ENCODE data around the gene PLEKHG1. TPM values are rescaled to one million over a fixed set of nuclear protein-coding genes. Genes with fewer than 3 reads are reported as not detected.

The PLEKHG1 gene
- polyA plus RNA-seq, 2 of the 4 experiments (the other 2 are of a cell fraction): 0.17 to 0.93 TPM

DNA sequence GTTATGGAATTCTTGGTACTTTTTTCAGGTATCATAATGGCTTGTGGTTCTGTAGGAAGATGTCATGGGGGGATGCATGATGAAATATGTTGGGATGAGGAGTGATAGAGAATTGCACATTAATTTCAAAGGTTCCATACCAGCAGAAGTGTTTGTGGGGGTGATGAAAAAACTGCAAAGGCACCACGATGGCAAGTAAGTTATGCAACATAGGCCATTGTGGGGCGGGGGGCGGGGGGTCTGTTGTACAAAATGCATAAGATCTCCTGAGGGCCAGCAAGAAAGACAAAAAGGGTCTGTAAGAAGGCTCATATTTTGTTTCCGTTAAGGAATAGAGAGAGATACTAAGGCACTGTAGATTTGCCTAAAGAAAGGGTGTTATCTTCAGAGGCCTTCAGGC lies 26.2 kb downstream of the PLEKHG1 start (continued):
- no peak for TF ChIP-seq FOXS1 (CRISPR knock-in tag; IDR thresholded peaks at IDR 0.05)
- TF ChIP-seq ZSCAN20 (CRISPR knock-in tag; IDR thresholded peaks at IDR 0.05): no peak
- no peak for TF ChIP-seq FOSL2 (IDR thresholded peaks at IDR 0.05)
- TF ChIP-seq FOSL2 (CRISPR knock-in tag; IDR thresholded peaks at IDR 0.05): no peak
- no peak for TF ChIP-seq ZFP36 (IDR thresholded peaks at IDR 0.05; ENCODE audit: borderline replicate concordance, partially characterized antibody)
- TF ChIP-seq, protein P1, sequence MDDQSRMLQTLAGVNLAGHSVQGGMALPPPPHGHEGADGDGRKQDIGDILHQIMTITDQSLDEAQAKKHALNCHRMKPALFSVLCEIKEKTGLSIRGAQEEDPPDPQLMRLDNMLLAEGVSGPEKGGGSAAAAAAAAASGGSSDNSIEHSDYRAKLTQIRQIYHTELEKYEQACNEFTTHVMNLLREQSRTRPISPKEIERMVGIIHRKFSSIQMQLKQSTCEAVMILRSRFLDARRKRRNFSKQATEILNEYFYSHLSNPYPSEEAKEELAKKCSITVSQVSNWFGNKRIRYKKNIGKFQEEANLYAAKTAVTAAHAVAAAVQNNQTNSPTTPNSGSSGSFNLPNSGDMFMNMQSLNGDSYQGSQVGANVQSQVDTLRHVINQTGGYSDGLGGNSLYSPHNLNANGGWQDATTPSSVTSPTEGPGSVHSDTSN (IDR thresholded peaks at IDR 0.05): no peak
- no peak for TF ChIP-seq ZNF302 (CRISPR knock-in tag; IDR thresholded peaks at IDR 0.05)

DNA sequence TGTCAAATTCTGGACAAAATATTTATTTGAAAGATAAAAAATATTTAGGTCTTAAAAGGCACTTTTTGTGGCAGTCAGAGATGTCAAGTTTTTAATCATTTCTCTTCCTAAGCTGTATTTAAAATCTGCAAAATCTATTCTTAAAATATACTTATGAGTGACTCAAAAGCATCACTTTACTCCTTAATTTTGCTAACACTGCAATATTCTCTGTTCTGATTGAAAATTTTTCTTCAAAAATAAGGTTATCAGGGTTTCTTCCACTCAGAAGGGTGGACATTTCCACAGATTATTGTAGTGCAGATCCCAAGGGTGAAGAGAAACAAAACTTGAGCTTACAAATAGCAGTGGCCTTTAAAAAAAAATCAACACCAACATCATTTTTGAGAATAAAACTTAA lies 27.5 kb downstream of the PLEKHG1 start:
- H3K4me3 ChIP-seq: no peak overlapping the region
- no peak for ATAC-seq
- no peaks in the 10 kb centered on the region for H3K4me1 ChIP-seq
- DNase-seq (ENCODE audit: low read depth in 1 of 2, low spot score in 1 of 2): no peak
- H3K4me2 ChIP-seq: no peak overlapping the region
- no peaks in the 10 kb centered on the region for H3K9me3 ChIP-seq
- H3K27ac ChIP-seq: no peak overlapping the region
- TF ChIP-seq MAFK (IDR thresholded peaks at IDR 0.05; ENCODE audit: partially characterized antibody) (peak; percentile 55), FOSL2 (IDR thresholded peaks at IDR 0.05) (no peak), FOSL2 (CRISPR knock-in tag; IDR thresholded peaks at IDR 0.05) (no peak)
- POLR2A ChIA-PET: interaction anchor here (0.6 kb wide), 1 partner anchor 98 kb away, joined by 3 read pairs; no protein-coding TSS in a partner anchor
- CTCF ChIA-PET: interaction anchor here (1.2 kb wide), 1 partner anchor 107 kb away, joined by 3 read pairs; no protein-coding TSS in a partner anchor
- no peak for FAIRE-seq

DNA sequence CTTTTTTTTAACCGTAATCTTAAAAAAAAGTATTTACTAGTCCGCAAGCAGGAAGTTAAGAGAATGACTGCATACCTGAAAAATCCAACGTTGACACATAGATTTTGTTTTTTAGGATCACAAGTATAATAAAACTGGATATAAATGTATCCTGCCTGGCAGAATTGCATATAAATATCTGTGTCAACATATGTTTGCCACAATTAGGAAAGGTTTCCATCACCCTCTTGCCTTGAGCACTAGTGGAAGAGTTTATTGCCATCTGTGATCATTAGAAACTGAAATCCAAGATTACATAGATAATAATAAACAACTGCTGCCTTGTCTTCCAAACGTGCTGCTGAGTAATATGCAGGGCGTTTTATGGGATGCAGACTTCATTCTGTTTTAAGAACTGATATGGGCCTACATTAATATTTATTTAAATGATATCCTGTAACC lies 27.9 kb downstream of the PLEKHG1 start:
- no peak for DNase-seq (ENCODE audit: low read depth in 1 of 2, low spot score in 1 of 2)
- POLR2A ChIA-PET: interaction anchor here (0.6 kb wide), 1 partner anchor 98 kb away, joined by 3 read pairs; no protein-coding TSS in a partner anchor

More for the DNA sequence above, 27.9 kb downstream of the PLEKHG1 start:
- CTCF ChIA-PET: interaction anchor here (1.2 kb wide), 1 partner anchor 107 kb away, joined by 3 read pairs; no protein-coding TSS in a partner anchor
- ATAC-seq (no peak), FAIRE-seq (no peak)
- Histone ChIP-seq H3K4me2 (no peak overlapping the region), H3K4me1 (no peaks in the 10 kb centered on the region), H3K9me3 (no peaks in the 10 kb centered on the region), H3K27ac (no peak overlapping the region), H3K4me3 (no peak overlapping the region)
- WGBS (ENCODE audit: missing lambda C conversion rate): 44% methylated on average over 5 of the region's 5 CpGs
- TF ChIP-seq USF2 (IDR thresholded peaks at IDR 0.05): no peak
- TF ChIP-seq SMC3 (IDR thresholded peaks at IDR 0.05): no peak
- no peak for TF ChIP-seq CHD2 (IDR thresholded peaks at IDR 0.05; ENCODE audit: low read length, partially characterized antibody)
- TF ChIP-seq NFE2L2 (conservative IDR thresholded peaks at IDR 0.05; ENCODE audit: low read length): no peak
- no peak for TF ChIP-seq RFX5 (IDR thresholded peaks at IDR 0.05)
- no peak for TF ChIP-seq MYC (IDR thresholded peaks at IDR 0.05; ENCODE audit: borderline replicate concordance, low read length)
- TF ChIP-seq ESRRA (IDR thresholded peaks at IDR 0.05; ENCODE audit: borderline replicate concordance, low read length): no peak
- TF ChIP-seq, protein P2, sequence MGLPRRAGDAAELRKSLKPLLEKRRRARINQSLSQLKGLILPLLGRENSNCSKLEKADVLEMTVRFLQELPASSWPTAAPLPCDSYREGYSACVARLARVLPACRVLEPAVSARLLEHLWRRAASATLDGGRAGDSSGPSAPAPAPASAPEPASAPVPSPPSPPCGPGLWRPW (IDR thresholded peaks at IDR 0.05): no peak
- no peak for TF ChIP-seq REST (IDR thresholded peaks at IDR 0.05)
- TF ChIP-seq, protein P3, sequence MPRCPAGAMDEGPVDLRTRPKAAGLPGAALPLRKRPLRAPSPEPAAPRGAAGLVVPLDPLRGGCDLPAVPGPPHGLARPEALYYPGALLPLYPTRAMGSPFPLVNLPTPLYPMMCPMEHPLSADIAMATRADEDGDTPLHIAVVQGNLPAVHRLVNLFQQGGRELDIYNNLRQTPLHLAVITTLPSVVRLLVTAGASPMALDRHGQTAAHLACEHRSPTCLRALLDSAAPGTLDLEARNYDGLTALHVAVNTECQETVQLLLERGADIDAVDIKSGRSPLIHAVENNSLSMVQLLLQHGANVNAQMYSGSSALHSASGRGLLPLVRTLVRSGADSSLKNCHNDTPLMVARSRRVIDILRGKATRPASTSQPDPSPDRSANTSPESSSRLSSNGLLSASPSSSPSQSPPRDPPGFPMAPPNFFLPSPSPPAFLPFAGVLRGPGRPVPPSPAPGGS (IDR thresholded peaks at IDR 0.05): no peak
- no peak for TF ChIP-seq JUNB (IDR thresholded peaks at IDR 0.05)
- no peak for TF ChIP-seq JUN (IDR thresholded peaks at IDR 0.05)
- TF ChIP-seq FOSB (CRISPR knock-in tag; IDR thresholded peaks at IDR 0.05): no peak
- no peak for TF ChIP-seq SREBF2 (IDR thresholded peaks at IDR 0.05)
